HepG2 (cell line): ENCODE measurements around the gene FAM200B. TPM values are rescaled to one million over a fixed set of nuclear protein-coding genes. Genes with fewer than 3 reads are reported as not detected.

Experiments
- ATAC-seq: fragments of 200-7000 bp; cut with Tn5 transposase; 3 replicates; pipeline ENCODE4 v1.9.1; 2020; ENCODE audit warnings: mild to moderate bottlenecking, moderate library complexity
- BruUV-seq: library from RNA; stranded (reverse); fragments of 400-500 nt; replicated peaks from 2 replicates; lab custom pipeline; 2021; lab: Mats Ljungman, UMichigan
- CTCF ChIA-PET: fragments of 300-600 bp; formaldehyde crosslinking; extraction: SDS; loops from one replicate; lab custom pipeline; 2021; ENCODE audit warnings: low total read pairs, inconsistent platforms, low intra/inter-chr PET ratio; lab: Yijun Ruan, JAX
- POLR2A ChIA-PET: fragments of 350-600 bp; sonication (Branson Sonifier 250); formaldehyde crosslinking; loops from one replicate; lab custom pipeline; 2020; ENCODE audit warnings: antibody characterized with exemption, inconsistent platforms; lab: Yijun Ruan, JAX
- DNase-seq: peaks from one replicate; pipeline ENCODE4 v3.0.0-alpha.2; 2015; ENCODE audit warnings: low spot score
- FAIRE-seq: peaks from 3 replicates; lab custom pipeline; 2011; peaks lifted over from hg19 to GRCh38; lab: Jason Lieb, UNC
- H2AFZ ChIP-seq: one replicate; pipeline ENCODE4 v1.6.1; 2011; ENCODE audit warnings: low read length, inconsistent platforms
- H3K27ac ChIP-seq: fragments of 300-600 bp; 3 replicates; pipeline ENCODE4 v1.8.0; 2011; ENCODE audit warnings: mixed run types, mild to moderate bottlenecking, mixed read lengths, low read length, inconsistent platforms; ENCODE audit not compliant: insufficient read depth; ENCODE audit errors: extremely low read length
- H3K27me3 ChIP-seq, 2 experiments: fragments of 200-600 bp in 1 of 2; 2 replicates in 1 of 2; 3 replicates in 1 of 2; pipeline versions ENCODE4 v1.6.0 to v1.8.0; 2011; ENCODE audit warnings: low read length in 2 of 2, mild to moderate bottlenecking in 2 of 2, moderate library complexity in 2 of 2, inconsistent platforms in 1 of 2; ENCODE audit not compliant: insufficient read depth in 2 of 2, control insufficient read depth in 1 of 2
- H3K36me3 ChIP-seq, 2 experiments: fragments of 200-600 bp in 1 of 2; replicated peaks in 1 of 2; 2 replicates in 1 of 2; 3 replicates in 1 of 2; pipeline versions ENCODE4 v1.5.1 to v1.8.0; 2011; ENCODE audit warnings: low read length in 2 of 2, inconsistent platforms in 1 of 2; ENCODE audit not compliant: insufficient read depth in 2 of 2, control insufficient read depth in 1 of 2
- H3K4me1 ChIP-seq: 2 replicates; pipeline ENCODE4 v1.5.1; 2012; ENCODE audit warnings: low read length, inconsistent platforms; ENCODE audit not compliant: insufficient read depth
- H3K4me2 ChIP-seq: 2 replicates; pipeline ENCODE4 v1.6.0; 2011; ENCODE audit warnings: low read depth, low read length, inconsistent platforms
- H3K4me3 ChIP-seq, 3 experiments: fragments of 200-600 bp in 1 of 3; sonication (generic), shearing (Covaris generic) in 1 of 3; replicated peaks in 1 of 3; 2 replicates each; pipeline ENCODE4 v1.5.1; 2011 to 2016; ENCODE audit warnings: low read length in 3 of 3, inconsistent platforms in 2 of 3, low read depth in 2 of 3, mild to moderate bottlenecking in 2 of 3, control low read depth in 1 of 3, mixed read lengths in 1 of 3; ENCODE audit not compliant: insufficient read depth in 1 of 3
- H3K79me2 ChIP-seq: one replicate; pipeline ENCODE4 v1.6.1; 2011; ENCODE audit warnings: low read length, inconsistent platforms; ENCODE audit not compliant: insufficient read depth
- H3K9ac ChIP-seq: 2 replicates; pipeline ENCODE4 v1.6.0; 2011; ENCODE audit warnings: mild to moderate bottlenecking, low read depth, low read length, inconsistent platforms; ENCODE audit not compliant: insufficient read depth
- H3K9me3 ChIP-seq: 2 replicates; pipeline ENCODE4 v1.5.1; 2012; ENCODE audit warnings: mild to moderate bottlenecking, low read length
- H4K20me1 ChIP-seq: 2 replicates; pipeline ENCODE4 v1.6.0; 2011; ENCODE audit warnings: inconsistent platforms, mild to moderate bottlenecking, low read length, moderate library complexity; ENCODE audit not compliant: insufficient read depth
- EED ChIP-seq: sonication (generic); formaldehyde crosslinking; IDR thresholded peaks from 2 replicates; pipeline ENCODE4 v1.5.0; 2020; ENCODE audit warnings: mild to moderate bottlenecking, missing genetic modification reagents
- FOSL2 ChIP-seq: sonication (generic); formaldehyde crosslinking; IDR thresholded peaks from 2 replicates; pipeline ENCODE4 v1.4.0; 2020; ENCODE audit warnings: missing genetic modification reagents
- MATR3 ChIP-seq: sonication (generic); formaldehyde crosslinking; IDR thresholded peaks from 2 replicates; pipeline ENCODE4 v1.4.0; 2020; ENCODE audit warnings: missing genetic modification reagents
- in situ Hi-C: cut with HindIII; loops from 2 replicates; pipeline ENCODE4 v1.10.0; 2017; ENCODE audit warnings: low pct_unique_long_range_greater_than_20kb; ENCODE audit not compliant: extremely low pct_ligation_motif_present
- intact Hi-C: fragments of 100-400 bp; cut with micrococcal nuclease; formaldehyde crosslinking; loops from one replicate; pipeline ENCODE4 v1.10.0; 2022; ENCODE audit not compliant: unreplicated experiment
- polyA plus RNA-seq, 8 experiments: library from polyadenylated mRNA; depleted of rRNA in 3 of 8; stranded (reverse) in 7 of 8; unstranded in 1 of 8; fragments of >200 nt; fragmentation: Illumina TruSeq in 4 of 8; extraction: Trizol in 4 of 8; gene quantifications; 2 replicates each; pipeline versions ENCODE4 v1.2.1 to v1.2.3, GENCODE V29; 2011 to 2016; ENCODE audit warnings: low read depth in 4 of 8, missing spikeins in 1 of 8, mixed read lengths in 1 of 8; ENCODE audit not compliant: insufficient read depth in 1 of 8
- total RNA-seq, 5 experiments: library from RNA; depleted of rRNA; stranded (reverse); fragments of >200 nt; fragmentation: Illumina TruSeq; extraction: Trizol; gene quantifications; 2 replicates each; pipeline ENCODE4 v1.2.3, GENCODE V29; 2016; ENCODE audit warnings: low read depth in 1 of 5
- TF ChIP-seq, protein P1 (sequence below): sonication (generic); formaldehyde crosslinking; IDR thresholded peaks from 2 replicates; pipeline ENCODE4 v1.4.0; 2020; ENCODE audit warnings: missing genetic modification reagents
- TF ChIP-seq, protein P2 (sequence below): IDR thresholded peaks from 2 replicates; pipeline ENCODE4 v1.6.1; 2016; ENCODE audit warnings: missing compliant biosample characterization, missing genetic modification reagents, borderline replicate concordance

FAM200B gene
- total and polyA plus RNA-seq, 2 of the 13 experiments (the other 11 are each of a cell fraction or from before 2014, with no cell fraction given), result 25.6 to 41.8 TPM

DNA sequence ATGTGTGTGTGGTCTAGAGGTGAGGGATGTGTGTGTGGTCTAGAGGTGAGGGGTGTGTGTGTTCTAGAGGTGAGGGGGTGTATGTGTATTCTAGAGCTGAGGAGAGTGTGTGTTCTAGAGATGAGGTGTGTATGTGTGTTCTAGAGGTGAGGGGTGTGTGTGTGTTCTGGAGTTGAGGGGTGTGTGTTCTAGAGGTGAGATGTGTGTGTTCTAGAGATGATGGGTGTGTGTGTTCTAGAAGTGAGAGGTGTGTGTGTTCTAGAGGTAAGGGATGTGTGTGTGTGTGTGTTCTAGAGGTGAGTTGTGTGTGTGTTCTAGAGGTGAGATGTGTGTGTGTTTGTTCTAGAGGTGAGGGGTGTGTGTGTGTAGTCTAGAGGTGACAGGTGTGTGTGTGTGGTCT lies 22.5 kb downstream of the FAM200B start:
- 0 out of 2 replicates have a peak, but pooled peaks cover 4% of the 10 kb centered on the region for H3K9me3 ChIP-seq
- POLR2A ChIA-PET, result no interaction called here

More for the DNA sequence above, 22.5 kb downstream of the FAM200B start:
- no peak overlapping the region for H3K4me2 ChIP-seq
- intact Hi-C loops, result no loop called here
- no peak overlapping the region for H3K27ac ChIP-seq
- H3K4me1 ChIP-seq, result peaks cover 54% of the 10 kb centered on the region
- in situ Hi-C loops, result no loop called here
- H3K4me3 ChIP-seq, result no peak overlapping the region
- no TSS peak for BruUV-seq
- H4K20me1 ChIP-seq, result no peaks in the 10 kb centered on the region
- H2AFZ ChIP-seq, result no peak overlapping the region
- FAIRE-seq, result no peak
- no peak for ATAC-seq
- CTCF ChIA-PET, result no interaction called here
- no peak for DNase-seq
- H3K27me3 ChIP-seq, result no peaks in the 10 kb centered on the region
- no peaks in the 10 kb centered on the region for H3K36me3 ChIP-seq
- no peaks in the 10 kb centered on the region for H3K79me2 ChIP-seq
- TF ChIP-seq EED (CRISPR knock-in tag), result no peak
- TF ChIP-seq, protein P1, sequence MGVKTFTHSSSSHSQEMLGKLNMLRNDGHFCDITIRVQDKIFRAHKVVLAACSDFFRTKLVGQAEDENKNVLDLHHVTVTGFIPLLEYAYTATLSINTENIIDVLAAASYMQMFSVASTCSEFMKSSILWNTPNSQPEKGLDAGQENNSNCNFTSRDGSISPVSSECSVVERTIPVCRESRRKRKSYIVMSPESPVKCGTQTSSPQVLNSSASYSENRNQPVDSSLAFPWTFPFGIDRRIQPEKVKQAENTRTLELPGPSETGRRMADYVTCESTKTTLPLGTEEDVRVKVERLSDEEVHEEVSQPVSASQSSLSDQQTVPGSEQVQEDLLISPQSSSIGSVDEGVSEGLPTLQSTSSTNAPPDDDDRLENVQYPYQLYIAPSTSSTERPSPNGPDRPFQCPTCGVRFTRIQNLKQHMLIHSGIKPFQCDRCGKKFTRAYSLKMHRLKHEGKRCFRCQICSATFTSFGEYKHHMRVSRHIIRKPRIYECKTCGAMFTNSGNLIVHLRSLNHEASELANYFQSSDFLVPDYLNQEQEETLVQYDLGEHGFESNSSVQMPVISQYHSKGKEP, result no peak
- TF ChIP-seq, protein P2, sequence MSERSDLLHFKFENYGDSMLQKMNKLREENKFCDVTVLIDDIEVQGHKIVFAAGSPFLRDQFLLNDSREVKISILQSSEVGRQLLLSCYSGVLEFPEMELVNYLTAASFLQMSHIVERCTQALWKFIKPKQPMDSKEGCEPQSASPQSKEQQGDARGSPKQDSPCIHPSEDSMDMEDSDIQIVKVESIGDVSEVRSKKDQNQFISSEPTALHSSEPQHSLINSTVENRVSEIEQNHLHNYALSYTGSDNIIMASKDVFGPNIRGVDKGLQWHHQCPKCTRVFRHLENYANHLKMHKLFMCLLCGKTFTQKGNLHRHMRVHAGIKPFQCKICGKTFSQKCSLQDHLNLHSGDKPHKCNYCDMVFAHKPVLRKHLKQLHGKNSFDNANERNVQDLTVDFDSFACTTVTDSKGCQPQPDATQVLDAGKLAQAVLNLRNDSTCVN (CRISPR knock-in tag), result peak; percentile 71; the same call in 1 of the 2 replicates
- TF ChIP-seq MATR3 (CRISPR knock-in tag), result no peak
- TF ChIP-seq FOSL2 (CRISPR knock-in tag), result no peak
- H3K9ac ChIP-seq, result no peak overlapping the region
